Tibial nerve (tissue), 4 donors: ENCODE measurements around the gene KCNC3. TPM values are rescaled to one million over a fixed set of nuclear protein-coding genes. Genes with fewer than 3 reads are reported as not detected.
"Not testable (repeated sequence)": the region's sequence is repeated elsewhere in the genome, so short reads cannot be mapped to it uniquely, and the experiment has no call there.

Experiments used
- DNase-seq, 2 donors: peaks; one replicate each; pipeline ENCODE4 v3.0.0-alpha.2; 2019; ENCODE audit warnings: low spot score in 2 of 2
- H3K27ac ChIP-seq, 4 donors: fragments of 200-600 bp; sonication (generic) in 3 of 4; one replicate each; pipeline ENCODE4 v1.5.1; 2017 to 2019; ENCODE audit warnings: mild to moderate bottlenecking in 1 of 4
- H3K27me3 ChIP-seq, 2 donors: fragments of 200-600 bp; sonication (generic) in 1 of 2; one replicate each; pipeline versions ENCODE4 v1.5.1 to v1.6.0; 2017 to 2019
- H3K36me3 ChIP-seq, 3 donors: fragments of 200-600 bp; sonication (generic); one replicate each; pipeline ENCODE4 v1.5.1; 2018 to 2019
- H3K4me1 ChIP-seq, 4 donors: fragments of 200-600 bp; sonication (generic) in 3 of 4; one replicate each; pipeline ENCODE4 v1.5.1; 2017 to 2019
- H3K4me3 ChIP-seq, 4 donors: fragments of 200-600 bp; sonication (generic) in 3 of 4; one replicate each; pipeline ENCODE4 v1.5.1; 2017 to 2019; ENCODE audit warnings: mild to moderate bottlenecking in 1 of 4, moderate library complexity in 1 of 4
- H3K9me3 ChIP-seq, 4 donors: fragments of 200-600 bp; sonication (generic) in 3 of 4; one replicate each; pipeline ENCODE4 v1.5.1; 2017 to 2019
- EP300 ChIP-seq, 2 donors: sonication (generic); formaldehyde crosslinking; IDR thresholded peaks; one replicate each; pipeline ENCODE4 v1.6.1; 2017; ENCODE audit warnings: antibody characterized with exemption in 2 of 2, mild to moderate bottlenecking in 1 of 2
- POLR2A ChIP-seq, 2 donors: fragments of 450-650 bp; IDR thresholded peaks; one replicate each; pipeline ENCODE4 v1.6.1; 2017; ENCODE audit warnings: antibody characterized with exemption in 2 of 2, mild to moderate bottlenecking in 2 of 2, moderate library complexity in 2 of 2
- WGBS, 2 donors: methylation state at CpG; one replicate each; pipeline ENCODE4 v1.1.5; 2018; 5-methylcytosine and 5-hydroxymethylcytosine counted together
- total RNA-seq, 4 donors: library from RNA; depleted of rRNA; stranded (reverse); fragments of >200 nt; gene quantifications; one replicate each; pipeline ENCODE4 v1.1.0, GENCODE V29; 2016
- TF ChIP-seq, protein P1 (sequence below), 5 experiments: fragments of 200-600 bp in 3 of 5; fragments of 450-650 bp in 2 of 5; sonication (generic) in 3 of 5; IDR thresholded peaks; one replicate each; pipeline ENCODE4 v1.5.1; 2016 to 2019; ENCODE audit warnings: antibody characterized with exemption in 5 of 5, mild to moderate bottlenecking in 3 of 5, moderate library complexity in 2 of 5

KCNC3 gene
- total RNA-seq, 4 donors from 2014 or later = 0.21 to 1.2 (median 0.71) TPM

DNA sequence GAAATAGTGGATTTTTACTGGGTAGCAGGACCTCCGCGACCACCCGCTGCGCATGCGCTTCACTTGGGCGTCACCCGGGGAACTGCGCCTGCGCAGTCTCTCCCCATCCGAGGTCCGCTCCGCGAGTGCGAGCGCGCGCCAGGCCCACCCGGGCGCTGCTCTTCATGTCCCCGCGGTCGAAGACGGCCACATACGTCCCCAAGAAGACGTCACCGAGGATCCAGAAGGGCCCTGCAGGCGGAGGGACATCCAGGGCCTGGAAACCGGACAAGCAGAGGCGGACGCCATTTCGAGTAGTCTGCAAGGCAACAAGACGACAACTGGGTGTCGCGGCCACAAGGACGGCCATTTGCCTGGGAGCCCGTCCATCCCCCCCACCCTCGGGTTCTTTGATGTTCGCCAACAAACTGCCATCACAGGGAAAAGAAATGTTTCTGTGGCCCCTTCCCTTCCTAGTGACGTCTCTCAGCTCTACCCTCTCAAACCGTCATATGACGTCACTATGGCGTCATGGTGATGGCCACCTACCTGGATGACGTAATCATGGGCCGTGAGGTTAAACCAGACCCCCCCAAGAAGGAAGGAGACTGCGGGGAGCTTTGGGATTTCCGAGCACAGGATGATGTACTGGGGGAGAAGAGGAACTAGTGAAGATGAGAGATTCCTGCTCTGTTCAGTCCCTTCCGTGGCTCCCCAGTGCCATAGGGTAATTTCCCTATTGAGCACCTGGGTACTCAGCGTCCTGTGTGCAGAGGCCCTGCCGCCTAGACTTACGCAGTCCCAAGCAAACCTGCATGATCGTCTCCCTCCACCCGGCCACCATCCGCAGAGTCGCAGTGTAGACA is 29.5 kb upstream of the KCNC3 start:
- 46 to 59% methylated on average over 44 to 52 of the region's 54 CpGs for WGBS, 2 donors
- Histone ChIP-seq H3K36me3 (no peaks in the 10 kb centered on the region), H3K4me1 (peaks cover 0 to 17% (median 1%) of the 10 kb centered on the region in 4 donors), H3K27me3 (no peaks in the 10 kb centered on the region), H3K4me3 (peak overlapping the region; percentile 39 to 52 (median 46)), H3K27ac (peak overlapping the region; percentile 44 to 90 (median 85)), H3K9me3 (no peaks in the 10 kb centered on the region)
- no peak for DNase-seq
- TF ChIP-seq, protein P1, sequence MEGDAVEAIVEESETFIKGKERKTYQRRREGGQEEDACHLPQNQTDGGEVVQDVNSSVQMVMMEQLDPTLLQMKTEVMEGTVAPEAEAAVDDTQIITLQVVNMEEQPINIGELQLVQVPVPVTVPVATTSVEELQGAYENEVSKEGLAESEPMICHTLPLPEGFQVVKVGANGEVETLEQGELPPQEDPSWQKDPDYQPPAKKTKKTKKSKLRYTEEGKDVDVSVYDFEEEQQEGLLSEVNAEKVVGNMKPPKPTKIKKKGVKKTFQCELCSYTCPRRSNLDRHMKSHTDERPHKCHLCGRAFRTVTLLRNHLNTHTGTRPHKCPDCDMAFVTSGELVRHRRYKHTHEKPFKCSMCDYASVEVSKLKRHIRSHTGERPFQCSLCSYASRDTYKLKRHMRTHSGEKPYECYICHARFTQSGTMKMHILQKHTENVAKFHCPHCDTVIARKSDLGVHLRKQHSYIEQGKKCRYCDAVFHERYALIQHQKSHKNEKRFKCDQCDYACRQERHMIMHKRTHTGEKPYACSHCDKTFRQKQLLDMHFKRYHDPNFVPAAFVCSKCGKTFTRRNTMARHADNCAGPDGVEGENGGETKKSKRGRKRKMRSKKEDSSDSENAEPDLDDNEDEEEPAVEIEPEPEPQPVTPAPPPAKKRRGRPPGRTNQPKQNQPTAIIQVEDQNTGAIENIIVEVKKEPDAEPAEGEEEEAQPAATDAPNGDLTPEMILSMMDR (IDR thresholded peaks at IDR 0.05) = no peak
- TF ChIP-seq EP300 (IDR thresholded peaks at IDR 0.05) (peak in 1 of 2 donors; percentile 67), POLR2A (IDR thresholded peaks at IDR 0.05) (peak; percentile 22 to 55)

- H3K36me3 ChIP-seq = no peaks in the 10 kb centered on the region
- TF ChIP-seq EP300 (IDR thresholded peaks at IDR 0.05) (peak in 1 of 2 donors; percentile 8), POLR2A (IDR thresholded peaks at IDR 0.05) (peak; percentile 19 to 28)
- TF ChIP-seq, protein P1 (IDR thresholded peaks at IDR 0.05) = peak; percentile 88 to 93 (median 90)
- H3K27ac ChIP-seq = peak overlapping the region; percentile 44 to 90 (median 85)
- H3K4me3 ChIP-seq = peak overlapping the region; percentile 35 to 52 (median 46)
- WGBS, 2 donors = 15 to 20% methylated on average over 53 to 54 of the region's 54 CpGs
- H3K4me1 ChIP-seq = peaks cover 0 to 17% (median 1%) of the 10 kb centered on the region in 4 donors
- no peaks in the 10 kb centered on the region for H3K9me3 ChIP-seq
- DNase-seq = peak; percentile 55 to 83
- H3K27me3 ChIP-seq = no peaks in the 10 kb centered on the region
These were observed 28.3 kb upstream of the KCNC3 start for GRCh38 chr19:50357178-50358100.

DNA sequence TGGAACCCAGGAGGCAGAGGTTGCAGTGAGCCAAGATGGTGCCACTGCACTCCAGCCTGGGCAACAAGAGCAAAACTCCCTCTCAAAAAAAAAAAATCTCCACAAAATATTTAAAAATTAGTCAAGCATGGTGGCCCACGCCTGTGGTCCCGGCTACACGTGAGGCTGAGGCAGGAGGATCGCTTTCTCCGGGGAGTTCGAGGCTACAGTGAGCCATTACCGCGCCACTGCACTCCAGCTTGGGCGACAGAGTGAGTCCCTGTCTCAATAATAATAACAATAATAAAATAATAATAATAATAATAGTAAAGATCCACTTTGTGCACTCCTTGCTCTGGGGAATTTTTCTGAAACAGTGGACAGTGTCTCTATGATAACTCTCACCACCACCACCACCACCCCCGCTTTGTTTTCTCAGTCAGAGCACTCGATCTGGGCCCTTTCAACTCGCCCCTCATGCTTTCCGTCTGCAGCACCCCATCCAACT is 27.6 kb upstream of the KCNC3 start:
- no peak for DNase-seq
- no peaks in the 10 kb centered on the region for H3K27me3 ChIP-seq
- H3K36me3 ChIP-seq = no peaks in the 10 kb centered on the region
- H3K4me3 ChIP-seq = peak overlapping the region in 2 of 4 donors; percentile 48 to 52
- TF ChIP-seq, protein P1 (IDR thresholded peaks at IDR 0.05) = no peak
- TF ChIP-seq POLR2A (IDR thresholded peaks at IDR 0.05) (no peak), EP300 (IDR thresholded peaks at IDR 0.05) (no peak)
- peak overlapping the region in 2 of 4 donors; percentile 44 to 86 for H3K27ac ChIP-seq
- peaks cover 0 to 17% (median 1%) of the 10 kb centered on the region in 4 donors for H3K4me1 ChIP-seq
- 39 to 40% methylated on average over 13 of the region's 13 CpGs for WGBS, 2 donors
- no peaks in the 10 kb centered on the region for H3K9me3 ChIP-seq

DNA sequence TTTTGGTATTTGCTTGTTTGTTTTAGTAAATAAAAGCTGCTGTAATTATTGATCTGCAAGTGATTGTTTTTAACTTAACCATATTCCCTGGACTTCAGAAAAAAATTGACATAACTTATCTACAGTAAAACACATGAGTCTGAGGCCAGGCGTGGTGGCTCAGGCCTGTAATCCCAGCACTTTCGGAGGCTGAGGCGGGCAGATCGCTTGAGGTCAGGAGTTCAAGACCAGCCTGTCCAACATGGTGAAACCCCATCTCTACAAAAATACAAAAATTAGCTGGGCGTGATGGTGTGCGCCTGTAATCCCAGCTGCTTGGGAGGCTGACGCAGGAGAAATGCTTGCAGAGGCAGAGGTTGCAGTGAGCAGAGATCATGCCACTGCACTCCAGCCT is 24.3 kb upstream of the KCNC3 start:
- H3K27ac ChIP-seq, H3K27me3 ChIP-seq, DNase-seq, H3K4me3 ChIP-seq, H3K36me3 ChIP-seq, H3K9me3 ChIP-seq: not testable (repeated sequence)
- WGBS, 2 donors = 92 to 93% methylated on average over 7 of the region's 7 CpGs
- peaks cover 0 to 17% (median 1%) of the 10 kb centered on the region in 4 donors for H3K4me1 ChIP-seq

GRCh38 chr19:50352242-50352641 is 23.1 kb upstream of the KCNC3 start:
- WGBS, 2 donors = 62 to 68% methylated on average over 4 of the region's 4 CpGs
- Histone ChIP-seq H3K27me3 (no peaks in the 10 kb centered on the region), H3K9me3 (no peaks in the 10 kb centered on the region), H3K4me1 (peaks cover 0 to 6% (median 2%) of the 10 kb centered on the region in 4 donors), H3K4me3 (no peak overlapping the region), H3K27ac (no peak overlapping the region), H3K36me3 (no peaks in the 10 kb centered on the region)
- TF ChIP-seq EP300 (IDR thresholded peaks at IDR 0.05) = no peak
- no peak for TF ChIP-seq POLR2A (IDR thresholded peaks at IDR 0.05)
- TF ChIP-seq, protein P1 (IDR thresholded peaks at IDR 0.05) = no peak
- DNase-seq = no peak
